ENCODE results near the gene GSG1.

DNA sequence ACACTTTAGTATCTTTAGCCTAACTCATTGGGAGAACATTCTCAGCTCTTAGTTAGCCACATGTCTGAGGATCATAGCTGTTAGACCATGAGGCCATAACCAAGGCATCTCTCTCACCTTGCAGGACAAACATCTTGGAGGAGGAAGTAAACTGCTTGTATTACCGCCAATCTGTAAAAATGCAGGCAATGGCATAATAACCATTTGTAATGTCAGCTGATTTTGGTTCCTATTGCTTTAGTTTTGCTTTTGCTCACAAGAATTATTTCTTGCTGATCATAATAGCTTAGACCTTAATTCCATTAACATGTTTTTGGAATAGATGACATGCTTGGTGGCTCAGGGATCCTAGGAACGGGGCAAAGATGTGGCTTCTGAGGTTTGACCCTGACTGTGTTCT lies 16.4 kb upstream of the GSG1 start:
- TF ChIP-seq CTCF (IDR thresholded peaks at IDR 0.05) (no peak), POLR2AphosphoS5 (IDR thresholded peaks at IDR 0.05) (no peak), POLR2A (IDR thresholded peaks at IDR 0.05) (no peak)

Data from sigmoid colon (tissue), 4 donors.